WI38 (cell line): Measurements from ENCODE around the gene SLC6A12.

Experiments used
- H3K4me3 ChIP-seq: 2 replicates; pipeline ENCODE4 v1.5.1; 2011; ENCODE audit warnings: low read depth, mild to moderate bottlenecking, control low read depth, low read length
- CTCF ChIP-seq: IDR thresholded peaks from 2 replicates; pipeline ENCODE4 v1.5.1; 2012; ENCODE audit warnings: low read depth, mild to moderate bottlenecking, control low read depth, low read length

SLC6A12 gene

DNA sequence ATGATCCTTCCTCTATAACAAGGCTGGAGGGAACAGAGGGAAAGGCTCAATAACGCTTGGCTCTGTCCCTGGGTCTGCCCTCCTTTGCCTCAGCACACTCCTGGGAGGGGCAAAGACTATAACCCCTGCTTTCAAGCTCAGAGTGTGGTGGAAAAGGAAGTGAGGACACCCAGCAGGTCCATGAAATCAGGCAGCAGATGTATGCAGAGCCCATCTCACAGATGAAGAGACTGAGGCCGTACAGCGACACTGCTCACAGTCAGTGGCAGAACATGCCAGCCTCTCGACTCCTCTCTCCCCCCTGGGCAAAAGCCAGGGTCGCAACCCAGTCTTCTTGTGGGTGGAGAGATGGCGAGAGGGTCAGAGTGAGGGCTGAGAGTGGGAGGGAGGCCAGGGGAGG is 39.8 kb downstream of the SLC6A12 start:
- TF ChIP-seq CTCF = no peak
- no peak overlapping the region for H3K4me3 ChIP-seq

DNA sequence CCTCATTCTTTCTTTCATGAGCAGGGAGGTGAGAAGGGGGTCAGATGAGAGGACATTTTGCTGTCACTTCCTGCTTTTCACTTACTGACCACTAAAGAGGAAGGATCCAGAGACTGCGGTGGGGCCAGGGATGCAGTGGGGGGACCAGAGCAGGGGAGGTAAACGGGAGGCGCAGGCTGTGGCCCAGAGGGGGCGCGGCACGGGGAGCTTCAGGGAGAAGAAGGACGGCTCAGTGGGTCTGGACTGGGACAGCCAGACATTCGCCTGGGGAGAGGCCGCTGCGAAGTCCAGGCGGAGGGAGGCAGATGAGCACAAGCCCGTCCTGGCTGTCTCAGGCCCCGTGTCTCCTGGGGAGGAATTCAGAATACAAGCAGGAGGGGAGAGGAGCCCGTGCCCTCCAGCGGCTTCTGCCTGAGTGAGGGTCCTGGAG is 41.2 kb downstream of the SLC6A12 start:
- no peak for TF ChIP-seq CTCF
- no peak overlapping the region for H3K4me3 ChIP-seq

GRCh38 chr12:171743-172676 is 41.9 kb downstream of the SLC6A12 start:
- no peak for TF ChIP-seq CTCF
- H3K4me3 ChIP-seq = no peak overlapping the region

- no peak for TF ChIP-seq CTCF
- H3K4me3 ChIP-seq = no peak overlapping the region
Observed at GRCh38 chr12:171276-171675, 42.7 kb downstream of the SLC6A12 start.

DNA sequence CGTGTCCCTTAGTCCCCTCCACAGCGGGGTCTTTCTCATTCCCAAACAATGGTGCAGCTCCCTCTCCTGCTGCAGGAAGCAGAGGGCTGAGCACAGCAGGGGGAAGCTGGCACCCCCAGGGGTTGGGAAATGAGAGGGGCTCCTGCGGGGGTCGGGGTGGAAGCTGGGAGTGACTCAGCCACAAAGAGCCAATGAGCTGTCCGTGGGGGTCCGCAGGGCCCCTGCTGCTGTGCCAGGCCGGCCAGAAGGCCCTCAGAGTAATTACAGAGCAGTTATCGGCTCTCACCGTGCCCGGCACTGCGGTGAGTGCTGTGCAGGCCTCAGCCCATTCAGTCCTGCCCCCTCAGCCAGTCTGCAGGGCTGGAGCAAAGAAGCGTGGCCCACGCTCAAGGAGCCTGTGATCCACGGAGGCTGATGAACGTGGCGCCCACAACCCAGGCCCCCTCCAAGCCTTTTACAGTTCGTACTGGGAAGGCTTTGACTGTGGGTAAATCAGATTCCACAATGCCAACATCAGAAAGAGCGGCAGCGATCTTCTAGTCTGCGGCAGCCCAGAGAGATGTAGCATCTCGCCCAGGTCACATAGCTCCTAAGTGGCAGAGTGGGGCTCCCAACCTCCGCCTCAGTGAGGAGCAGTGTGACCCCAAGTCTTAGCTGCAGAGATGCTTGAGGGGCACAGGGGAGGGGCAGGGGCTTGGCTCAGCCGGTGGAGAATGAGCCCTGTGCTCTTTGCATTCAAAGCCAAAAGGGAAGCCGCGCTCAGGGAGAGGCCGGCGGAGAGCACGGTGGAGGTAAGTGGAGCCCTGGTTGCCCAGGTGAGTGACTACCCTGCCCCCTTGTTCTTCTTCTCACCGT is 43.4 kb downstream of the SLC6A12 start:
- TF ChIP-seq CTCF = no peak

DNA sequence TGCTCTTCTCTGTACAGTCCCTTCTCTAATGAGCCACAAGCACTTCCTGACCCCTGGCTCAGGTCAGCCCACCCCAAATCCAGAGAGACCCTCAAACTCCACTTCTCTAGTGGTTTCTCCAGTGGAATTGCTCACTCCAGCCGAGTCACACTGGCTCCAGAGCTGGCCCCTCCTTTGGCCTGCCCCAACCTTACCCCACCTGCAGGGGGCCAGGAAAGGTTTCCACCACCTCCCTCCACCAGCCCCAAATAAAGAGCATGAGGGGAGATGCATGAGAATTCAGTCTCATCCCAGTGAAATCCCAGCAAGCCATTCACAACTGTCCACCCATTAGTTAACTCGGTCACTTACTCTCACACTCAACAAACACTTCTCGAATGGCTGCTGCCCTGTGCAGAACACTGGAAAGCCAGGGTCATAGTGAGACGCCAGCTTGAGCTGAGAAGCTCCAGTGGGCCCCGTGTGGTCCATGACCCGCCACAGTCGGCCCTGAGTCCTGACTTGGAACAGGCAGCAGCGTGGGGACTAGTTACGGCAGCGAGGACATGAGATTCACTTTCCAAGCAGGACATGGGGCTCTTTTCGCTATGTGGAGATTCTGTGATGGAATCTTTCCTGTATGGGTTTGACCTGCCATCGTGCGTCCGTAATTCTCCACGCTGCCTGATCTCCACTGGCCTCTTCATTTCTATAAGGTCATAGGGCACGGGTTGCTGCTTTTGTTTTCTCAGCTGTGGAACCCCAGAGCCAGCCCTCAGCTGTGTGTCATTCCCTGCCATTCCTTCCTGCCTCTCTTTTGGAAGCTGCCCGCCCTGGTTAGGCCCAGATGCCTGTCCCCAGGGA is 44.2 kb downstream of the SLC6A12 start:
- H3K4me3 ChIP-seq = no peak overlapping the region
- no peak for TF ChIP-seq CTCF

More for the DNA sequence above, 43.4 kb downstream of the SLC6A12 start:
- H3K4me3 ChIP-seq = no peak overlapping the region
